Hematopoietic multipotent progenitor cell (in vitro differentiated cells): ENCODE results near the gene NME1. TPM values are rescaled to one million over a fixed set of nuclear protein-coding genes. Genes with fewer than 3 reads are reported as not detected.
A peak's percentile ranks its signal among the peaks of the same experiment; 100 is the strongest.
"Not testable (repeated sequence)": the region's sequence is repeated elsewhere in the genome, so short reads cannot be mapped to it uniquely, and the experiment has no call there.

Source experiments
- DNase-seq, 3 donors: peaks; one replicate each; pipeline ENCODE4 v3.0.0-alpha.2; 2011 to 2015; ENCODE audit warnings: low read depth in 2 of 3, low spot score in 2 of 3
- total RNA-seq: library from RNA; depleted of rRNA; stranded (reverse); fragments of >200 nt; gene quantifications from one replicate; pipeline ENCODE4 v1.2.3, GENCODE V29; 2012

Gene NME1
- total RNA-seq, result 49.5 TPM

GRCh38 chr17:51153210-51154072 is at the start of gene NME1:
NME1 (plus strand) TSS chr17:51153559; CDS start chr17:51155655, 2,096 bp downstream.
- DNase-seq, result peak; percentile 92 to 99 (median 99)

GRCh38 chr17:51107778-51108177 is 45.6 kb upstream of the NME1 start:
- no peak for DNase-seq

- DNase-seq, result peak in 2 of 3 donors; percentile 37 to 45
Measured at GRCh38 chr17:51112303-51113222, 40.8 kb upstream of the NME1 start.

GRCh38 chr17:51115179-51115578 is 38.2 kb upstream of the NME1 start:
- DNase-seq, result no peak

- peak in 2 of 3 donors; percentile 23 to 55 for DNase-seq
Measured at GRCh38 chr17:51118330-51119195, 34.8 kb upstream of the NME1 start.

GRCh38 chr17:51119415-51120356 is 33.7 kb upstream of the NME1 start:
- peak in 2 of 3 donors; percentile 55 to 58 for DNase-seq

GRCh38 chr17:51120357-51120738 is 33.0 kb upstream of the NME1 start:
- DNase-seq, result peak in 1 of 3 donors; percentile 42

GRCh38 chr17:51120739-51121619 is 32.4 kb upstream of the NME1 start, which contains the start of gene SPAG9:
SPAG9 (minus strand) TSS chr17:51120868; CDS start chr17:51120656, 212 bp downstream.
- DNase-seq, result peak; percentile 88 to 96 (median 95)

- peak; percentile 32 to 93 (median 86) for DNase-seq
Measured at GRCh38 chr17:51121620-51122472, 31.5 kb upstream of the NME1 start.

GRCh38 chr17:51122473-51123115 is 30.8 kb upstream of the NME1 start:
- DNase-seq, result not testable (repeated sequence)

- DNase-seq, result no peak
Measured at GRCh38 chr17:51124640-51125503, 28.5 kb upstream of the NME1 start.

GRCh38 chr17:51128076-51128475 is 25.3 kb upstream of the NME1 start:
- DNase-seq, result peak in 1 of 3 donors; percentile 37

GRCh38 chr17:51132964-51133319 is 20.4 kb upstream of the NME1 start:
- no peak for DNase-seq

GRCh38 chr17:51133365-51133764 is 20.0 kb upstream of the NME1 start:
- no peak for DNase-seq

GRCh38 chr17:51135956-51136355 is 17.4 kb upstream of the NME1 start:
- DNase-seq, result no peak

GRCh38 chr17:51142597-51142996 is 10.8 kb upstream of the NME1 start:
- no peak for DNase-seq
